GM12801 (cell line): ENCODE data around the gene PSMA1.

ENCODE experiments used
- TF ChIP-seq, protein P1 (sequence below): IDR thresholded peaks from one replicate; pipeline ENCODE4 v1.5.1; 2011; ENCODE audit warnings: control low read depth; ENCODE audit not compliant: insufficient read length; ENCODE audit errors: extremely low read depth

PSMA1 gene

DNA sequence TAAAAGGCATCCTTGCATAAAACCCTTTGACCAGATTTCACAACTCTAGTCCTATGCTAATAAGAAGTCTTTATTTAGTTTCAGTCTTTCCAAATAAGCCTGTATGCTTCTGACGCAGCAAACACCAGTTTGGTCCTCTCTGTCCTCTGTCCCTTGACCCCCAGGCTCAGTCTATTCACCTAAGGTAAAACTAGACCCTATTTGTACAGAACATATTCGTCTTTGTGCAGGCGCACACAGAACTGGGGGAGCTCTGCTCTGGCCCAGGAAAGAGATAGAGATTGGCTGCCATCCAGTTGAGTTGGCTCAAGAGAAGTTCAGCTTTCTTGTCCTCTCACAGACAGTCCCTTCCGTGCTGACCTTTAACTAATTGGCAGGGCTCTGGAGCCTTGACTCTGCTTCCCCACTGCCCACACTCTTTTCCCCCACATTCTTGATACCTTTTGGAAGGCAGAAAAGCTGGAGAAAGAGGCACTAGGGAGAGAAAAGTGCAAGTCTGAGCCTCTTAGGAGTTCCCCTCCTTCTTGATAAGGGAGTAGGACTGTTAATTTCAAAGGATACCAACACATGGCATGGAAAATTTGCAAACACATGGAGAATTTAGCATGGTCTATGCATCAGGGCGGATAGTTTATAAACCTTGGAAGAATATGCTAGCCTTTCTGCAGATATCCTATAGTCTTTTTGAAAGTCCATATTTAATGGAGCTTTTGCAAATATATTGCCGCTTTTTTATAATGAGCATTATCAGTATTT, 21.2 kb upstream of the PSMA1 start:
- TF ChIP-seq, protein P1, sequence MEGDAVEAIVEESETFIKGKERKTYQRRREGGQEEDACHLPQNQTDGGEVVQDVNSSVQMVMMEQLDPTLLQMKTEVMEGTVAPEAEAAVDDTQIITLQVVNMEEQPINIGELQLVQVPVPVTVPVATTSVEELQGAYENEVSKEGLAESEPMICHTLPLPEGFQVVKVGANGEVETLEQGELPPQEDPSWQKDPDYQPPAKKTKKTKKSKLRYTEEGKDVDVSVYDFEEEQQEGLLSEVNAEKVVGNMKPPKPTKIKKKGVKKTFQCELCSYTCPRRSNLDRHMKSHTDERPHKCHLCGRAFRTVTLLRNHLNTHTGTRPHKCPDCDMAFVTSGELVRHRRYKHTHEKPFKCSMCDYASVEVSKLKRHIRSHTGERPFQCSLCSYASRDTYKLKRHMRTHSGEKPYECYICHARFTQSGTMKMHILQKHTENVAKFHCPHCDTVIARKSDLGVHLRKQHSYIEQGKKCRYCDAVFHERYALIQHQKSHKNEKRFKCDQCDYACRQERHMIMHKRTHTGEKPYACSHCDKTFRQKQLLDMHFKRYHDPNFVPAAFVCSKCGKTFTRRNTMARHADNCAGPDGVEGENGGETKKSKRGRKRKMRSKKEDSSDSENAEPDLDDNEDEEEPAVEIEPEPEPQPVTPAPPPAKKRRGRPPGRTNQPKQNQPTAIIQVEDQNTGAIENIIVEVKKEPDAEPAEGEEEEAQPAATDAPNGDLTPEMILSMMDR, result no peak

DNA sequence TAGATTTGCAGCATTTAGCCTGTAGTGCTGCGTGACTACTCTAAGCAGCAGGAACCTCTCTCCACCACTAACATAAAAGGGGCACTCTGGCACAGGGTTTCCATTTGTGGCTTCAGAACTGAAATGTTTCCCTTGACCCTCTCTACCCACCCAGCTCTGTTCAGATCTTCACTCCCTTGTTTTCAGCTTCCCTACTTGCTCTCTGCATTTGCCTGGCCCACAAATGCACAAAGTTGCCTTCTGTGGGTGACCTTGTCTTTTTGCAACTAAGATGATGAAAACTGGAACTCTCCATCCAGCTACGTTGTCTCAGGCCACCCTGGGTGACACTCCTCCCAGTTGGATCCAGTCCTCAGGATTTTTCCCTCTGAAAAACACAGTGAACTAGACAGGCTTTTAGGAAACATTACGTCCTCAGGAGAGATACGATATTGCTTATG, 19.8 kb upstream of the PSMA1 start:
- TF ChIP-seq, protein P1, result no peak

DNA sequence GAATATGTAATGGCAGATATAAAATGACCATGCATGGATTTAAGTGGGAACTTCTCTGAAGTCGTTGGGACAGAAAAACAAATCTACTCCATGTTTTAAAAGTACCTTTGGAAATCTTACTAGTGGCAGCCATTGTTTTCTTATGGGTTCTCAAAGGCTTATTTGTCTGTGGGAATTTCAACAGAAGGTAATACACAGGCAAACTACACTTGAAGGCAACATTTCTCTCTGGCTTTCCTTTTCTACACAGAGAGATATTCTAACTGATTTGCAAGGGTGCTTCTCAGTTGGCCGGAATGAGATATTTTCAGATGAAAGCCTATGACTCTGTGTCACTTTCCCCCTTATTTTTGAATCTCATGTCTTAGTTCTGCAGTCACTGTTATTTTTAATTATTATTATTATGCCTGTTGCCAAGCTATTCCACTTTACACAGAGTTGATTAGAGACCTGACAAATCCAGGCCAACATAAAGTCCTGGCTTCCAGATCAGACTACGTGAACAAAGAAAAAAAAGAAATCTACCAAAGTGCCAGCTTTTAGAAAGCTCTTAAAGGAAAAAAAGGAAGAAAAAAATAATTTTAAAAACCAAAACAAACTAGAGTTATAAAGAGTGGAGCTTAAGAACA, 18.9 kb upstream of the PSMA1 start:
- TF ChIP-seq, protein P1, result no peak

DNA sequence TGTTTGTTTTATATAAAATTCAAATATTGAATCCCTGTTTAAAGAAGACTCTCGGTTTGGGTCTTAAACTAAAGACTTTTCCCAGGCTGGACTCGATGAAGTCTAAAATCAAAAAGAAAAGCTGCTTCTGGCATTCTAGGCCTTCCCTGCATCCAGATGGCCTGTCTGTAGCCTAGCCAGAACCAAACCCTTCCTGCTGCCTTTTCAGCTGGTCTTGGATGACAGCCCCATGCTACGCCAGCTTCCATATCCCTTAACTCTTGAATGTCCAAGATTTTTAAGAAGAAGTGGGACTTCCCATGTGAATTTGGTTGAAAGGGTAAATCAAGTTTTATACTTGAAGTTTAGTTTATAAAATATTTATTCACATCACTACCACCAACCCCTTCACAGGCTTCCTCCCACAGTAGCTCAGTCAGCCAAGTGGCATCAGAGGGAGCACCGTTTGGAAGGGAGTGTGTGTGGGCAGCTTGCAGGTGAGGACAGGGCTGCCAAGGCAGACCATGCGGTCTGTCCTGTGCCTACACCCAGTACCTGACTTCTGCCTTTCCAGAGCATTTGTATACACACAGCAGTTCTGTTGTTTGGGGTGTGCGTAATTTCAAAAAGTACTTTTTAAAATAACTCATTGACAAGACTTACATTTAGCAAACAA, 18.2 kb upstream of the PSMA1 start:
- TF ChIP-seq, protein P1, result no peak

DNA sequence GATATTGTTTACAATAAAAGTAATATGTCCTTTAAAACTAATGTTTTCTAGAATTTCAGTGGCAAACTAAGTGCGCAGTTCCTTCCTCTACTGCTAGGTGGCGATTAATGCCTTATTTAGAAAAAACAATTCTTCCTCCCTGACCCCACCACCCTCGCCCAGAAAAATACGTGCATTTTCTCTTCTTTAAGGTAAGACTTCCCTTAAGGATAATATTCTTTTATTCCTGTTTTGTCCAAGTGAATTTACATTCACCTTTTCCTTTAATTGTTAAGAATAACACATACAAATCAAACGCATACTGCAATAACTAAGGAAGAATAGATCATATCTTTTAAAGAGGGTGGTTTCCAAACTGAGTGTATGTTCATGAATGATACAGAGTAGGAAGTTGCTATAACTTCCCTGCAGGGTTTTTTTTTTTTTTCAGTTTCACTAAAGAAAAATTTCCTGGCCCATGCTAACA, 17.0 kb upstream of the PSMA1 start:
- TF ChIP-seq, protein P1, result no peak

DNA sequence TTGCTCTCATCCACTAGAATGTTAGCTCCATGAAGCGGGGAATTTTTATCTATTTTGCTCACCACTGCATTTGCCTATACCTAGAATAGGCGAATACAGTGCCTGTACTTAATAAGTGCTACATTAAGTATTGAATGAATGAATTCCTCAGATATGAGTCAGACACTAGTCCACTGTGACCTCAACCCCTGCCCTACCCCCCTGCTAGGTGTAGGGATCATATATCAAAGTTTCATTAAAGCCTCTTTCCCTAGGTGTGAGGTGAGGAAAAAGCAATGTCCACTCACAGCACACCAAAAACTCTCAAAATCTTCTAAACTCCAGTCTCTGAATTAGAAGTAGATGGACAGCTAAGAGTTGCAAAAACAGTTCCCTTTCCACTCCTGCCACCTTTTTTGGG, 9.8 kb upstream of the PSMA1 start:
- TF ChIP-seq, protein P1, result no peak

DNA sequence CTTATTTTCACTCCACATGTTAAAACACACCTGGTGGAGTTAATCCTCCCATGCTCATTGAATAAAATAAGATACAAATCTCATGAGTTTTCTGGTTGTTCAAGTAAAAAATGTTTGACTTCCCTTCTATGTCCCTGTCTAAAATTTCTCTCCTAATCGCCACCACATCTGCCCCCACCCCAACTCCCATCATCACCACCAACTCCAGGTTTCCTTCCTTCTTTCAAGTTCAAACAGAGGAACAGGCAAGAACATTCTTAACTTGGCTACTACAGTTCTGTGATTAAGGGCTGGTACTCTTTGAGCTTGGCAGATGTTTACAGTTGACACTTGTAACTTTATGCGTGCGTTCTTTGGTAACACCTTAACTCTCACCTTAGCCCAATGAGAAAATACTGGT, 9.1 kb upstream of the PSMA1 start:
- TF ChIP-seq, protein P1, result no peak
